Sigmoid colon (tissue), 4 donors: Measurements from ENCODE around the gene ZNF611.

Experiments used
- CTCF ChIP-seq, 4 experiments: fragments of 450-650 bp in 3 of 4; fragments of 200-600 bp in 1 of 4; IDR thresholded peaks; one replicate each; pipeline ENCODE4 v1.5.1; 2016 to 2019; ENCODE audit warnings: antibody characterized with exemption in 4 of 4, mild to moderate bottlenecking in 3 of 4, moderate library complexity in 2 of 4
- POLR2AphosphoS5 ChIP-seq, 4 donors: sonication (generic); formaldehyde crosslinking; IDR thresholded peaks; one replicate each; pipeline ENCODE4 v1.6.1; 2017; ENCODE audit warnings: antibody characterized with exemption in 4 of 4

DNA sequence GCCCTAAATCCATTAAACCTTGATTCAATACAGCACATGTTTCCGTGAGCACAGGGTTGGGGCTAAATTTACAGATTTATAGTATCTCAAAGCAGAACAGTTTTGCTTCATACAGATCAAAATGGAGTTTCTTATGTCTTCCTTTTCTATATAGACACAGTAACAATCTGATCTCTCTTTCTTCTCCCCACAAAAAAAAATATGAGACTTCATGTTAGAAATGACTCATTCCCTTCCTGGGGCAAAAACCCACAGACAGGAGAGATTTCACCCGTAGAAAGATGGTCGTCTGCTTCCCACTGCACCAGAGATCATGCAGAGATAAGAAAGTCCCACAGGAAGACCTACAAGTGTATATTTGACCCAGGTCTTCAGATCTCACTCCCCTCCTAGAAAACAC is 7.7 kb upstream of the ZNF611 start:
- TF ChIP-seq CTCF (IDR thresholded peaks at IDR 0.05) (no peak), POLR2AphosphoS5 (IDR thresholded peaks at IDR 0.05) (no peak)
